HepG2 (cell line): ENCODE measurements around the gene STX8. TPM values are rescaled to one million over a fixed set of nuclear protein-coding genes. Genes with fewer than 3 reads are reported as not detected.

Experiments
- ATAC-seq: fragments of 200-7000 bp; cut with Tn5 transposase; 3 replicates; pipeline ENCODE4 v1.9.1; 2020; ENCODE audit warnings: mild to moderate bottlenecking, moderate library complexity
- BruUV-seq: library from RNA; stranded (reverse); fragments of 400-500 nt; replicated peaks from 2 replicates; lab custom pipeline; 2021; lab: Mats Ljungman, UMichigan
- CTCF ChIA-PET: fragments of 300-600 bp; formaldehyde crosslinking; extraction: SDS; loops from one replicate; lab custom pipeline; 2021; ENCODE audit warnings: low total read pairs, inconsistent platforms, low intra/inter-chr PET ratio; lab: Yijun Ruan, JAX
- POLR2A ChIA-PET: fragments of 350-600 bp; sonication (Branson Sonifier 250); formaldehyde crosslinking; loops from one replicate; lab custom pipeline; 2020; ENCODE audit warnings: antibody characterized with exemption, inconsistent platforms; lab: Yijun Ruan, JAX
- DNase-seq: peaks from one replicate; pipeline ENCODE4 v3.0.0-alpha.2; 2015; ENCODE audit warnings: low spot score
- FAIRE-seq: peaks from 3 replicates; lab custom pipeline; 2011; peaks lifted over from hg19 to GRCh38; lab: Jason Lieb, UNC
- H2AFZ ChIP-seq: one replicate; pipeline ENCODE4 v1.6.1; 2011; ENCODE audit warnings: low read length, inconsistent platforms
- H3K27ac ChIP-seq: fragments of 300-600 bp; 3 replicates; pipeline ENCODE4 v1.8.0; 2011; ENCODE audit warnings: mixed run types, mild to moderate bottlenecking, mixed read lengths, low read length, inconsistent platforms; ENCODE audit not compliant: insufficient read depth; ENCODE audit errors: extremely low read length
- H3K27me3 ChIP-seq, 2 experiments: fragments of 200-600 bp in 1 of 2; 2 replicates in 1 of 2; 3 replicates in 1 of 2; pipeline versions ENCODE4 v1.6.0 to v1.8.0; 2011; ENCODE audit warnings: low read length in 2 of 2, mild to moderate bottlenecking in 2 of 2, moderate library complexity in 2 of 2, inconsistent platforms in 1 of 2; ENCODE audit not compliant: insufficient read depth in 2 of 2, control insufficient read depth in 1 of 2
- H3K36me3 ChIP-seq, 2 experiments: fragments of 200-600 bp in 1 of 2; replicated peaks in 1 of 2; 2 replicates in 1 of 2; 3 replicates in 1 of 2; pipeline versions ENCODE4 v1.5.1 to v1.8.0; 2011; ENCODE audit warnings: low read length in 2 of 2, inconsistent platforms in 1 of 2; ENCODE audit not compliant: insufficient read depth in 2 of 2, control insufficient read depth in 1 of 2
- H3K4me1 ChIP-seq: 2 replicates; pipeline ENCODE4 v1.5.1; 2012; ENCODE audit warnings: low read length, inconsistent platforms; ENCODE audit not compliant: insufficient read depth
- H3K4me2 ChIP-seq: 2 replicates; pipeline ENCODE4 v1.6.0; 2011; ENCODE audit warnings: low read depth, low read length, inconsistent platforms
- H3K4me3 ChIP-seq, 3 experiments: fragments of 200-600 bp in 1 of 3; sonication (generic), shearing (Covaris generic) in 1 of 3; replicated peaks in 1 of 3; 2 replicates each; pipeline ENCODE4 v1.5.1; 2011 to 2016; ENCODE audit warnings: low read length in 3 of 3, inconsistent platforms in 2 of 3, low read depth in 2 of 3, mild to moderate bottlenecking in 2 of 3, control low read depth in 1 of 3, mixed read lengths in 1 of 3; ENCODE audit not compliant: insufficient read depth in 1 of 3
- H3K79me2 ChIP-seq: one replicate; pipeline ENCODE4 v1.6.1; 2011; ENCODE audit warnings: low read length, inconsistent platforms; ENCODE audit not compliant: insufficient read depth
- H3K9ac ChIP-seq: 2 replicates; pipeline ENCODE4 v1.6.0; 2011; ENCODE audit warnings: mild to moderate bottlenecking, low read depth, low read length, inconsistent platforms; ENCODE audit not compliant: insufficient read depth
- H3K9me3 ChIP-seq: 2 replicates; pipeline ENCODE4 v1.5.1; 2012; ENCODE audit warnings: mild to moderate bottlenecking, low read length
- H4K20me1 ChIP-seq: 2 replicates; pipeline ENCODE4 v1.6.0; 2011; ENCODE audit warnings: inconsistent platforms, mild to moderate bottlenecking, low read length, moderate library complexity; ENCODE audit not compliant: insufficient read depth
- ADNP ChIP-seq: sonication (generic); formaldehyde crosslinking; IDR thresholded peaks from 2 replicates; pipeline ENCODE4 v1.4.0; 2020; ENCODE audit warnings: missing genetic modification reagents
- KMT2B ChIP-seq: IDR thresholded peaks from 2 replicates; pipeline ENCODE4 v1.6.1; 2016; ENCODE audit warnings: missing genetic modification reagents, missing compliant biosample characterization
- POLR2AphosphoS2 ChIP-seq: IDR thresholded peaks from 2 replicates; pipeline ENCODE4 v1.6.1; 2011; ENCODE audit warnings: low read depth, low read length, improper control_type of control experiment
- SRSF4 ChIP-seq: fragments of 200-400 bp; formaldehyde crosslinking; IDR thresholded peaks from one replicate; pipeline ENCODE4 v1.6.1; 2018; ENCODE audit warnings: mild to moderate bottlenecking, low read depth, low read length, moderate library complexity; ENCODE audit not compliant: poor library complexity, severe bottlenecking
- ZNF337 ChIP-seq: sonication (generic); formaldehyde crosslinking; IDR thresholded peaks from 2 replicates; pipeline ENCODE4 v1.5.1; 2020; ENCODE audit warnings: missing genetic modification reagents, low read depth, mild to moderate bottlenecking, borderline replicate concordance
- WGBS: methylation state at CpG from one replicate; pipeline ENCODE4 v1.1.6; 2017; ENCODE audit warnings: low lambda C conversion rate; 5-methylcytosine and 5-hydroxymethylcytosine counted together
- in situ Hi-C: cut with HindIII; loops from 2 replicates; pipeline ENCODE4 v1.10.0; 2017; ENCODE audit warnings: low pct_unique_long_range_greater_than_20kb; ENCODE audit not compliant: extremely low pct_ligation_motif_present
- intact Hi-C: fragments of 100-400 bp; cut with micrococcal nuclease; formaldehyde crosslinking; loops from one replicate; pipeline ENCODE4 v1.10.0; 2022; ENCODE audit not compliant: unreplicated experiment
- polyA plus RNA-seq, 8 experiments: library from polyadenylated mRNA; depleted of rRNA in 3 of 8; stranded (reverse) in 7 of 8; unstranded in 1 of 8; fragments of >200 nt; fragmentation: Illumina TruSeq in 4 of 8; extraction: Trizol in 4 of 8; gene quantifications; 2 replicates each; pipeline versions ENCODE4 v1.2.1 to v1.2.3, GENCODE V29; 2011 to 2016; ENCODE audit warnings: low read depth in 4 of 8, missing spikeins in 1 of 8, mixed read lengths in 1 of 8; ENCODE audit not compliant: insufficient read depth in 1 of 8
- total RNA-seq, 5 experiments: library from RNA; depleted of rRNA; stranded (reverse); fragments of >200 nt; fragmentation: Illumina TruSeq; extraction: Trizol; gene quantifications; 2 replicates each; pipeline ENCODE4 v1.2.3, GENCODE V29; 2016; ENCODE audit warnings: low read depth in 1 of 5
- TF ChIP-seq, protein P1 (sequence below): sonication (generic); formaldehyde crosslinking; IDR thresholded peaks from 2 replicates; pipeline ENCODE4 v1.4.0; 2020; ENCODE audit warnings: low read depth, missing genetic modification reagents
- TF ChIP-seq, protein P2 (sequence below): sonication (generic); formaldehyde crosslinking; IDR thresholded peaks from 2 replicates; pipeline ENCODE4 v1.5.1; 2020; ENCODE audit warnings: missing genetic modification reagents, mild to moderate bottlenecking, borderline replicate concordance
- TF ChIP-seq, protein P3 (sequence below): sonication (generic); formaldehyde crosslinking; IDR thresholded peaks from 2 replicates; pipeline ENCODE4 v1.4.0; 2020; ENCODE audit warnings: mild to moderate bottlenecking, missing genetic modification reagents

STX8 gene
- total and polyA plus RNA-seq, 2 of the 13 experiments (the other 11 are each of a cell fraction or from before 2014, with no cell fraction given), result 36.4 to 53.6 TPM

DNA sequence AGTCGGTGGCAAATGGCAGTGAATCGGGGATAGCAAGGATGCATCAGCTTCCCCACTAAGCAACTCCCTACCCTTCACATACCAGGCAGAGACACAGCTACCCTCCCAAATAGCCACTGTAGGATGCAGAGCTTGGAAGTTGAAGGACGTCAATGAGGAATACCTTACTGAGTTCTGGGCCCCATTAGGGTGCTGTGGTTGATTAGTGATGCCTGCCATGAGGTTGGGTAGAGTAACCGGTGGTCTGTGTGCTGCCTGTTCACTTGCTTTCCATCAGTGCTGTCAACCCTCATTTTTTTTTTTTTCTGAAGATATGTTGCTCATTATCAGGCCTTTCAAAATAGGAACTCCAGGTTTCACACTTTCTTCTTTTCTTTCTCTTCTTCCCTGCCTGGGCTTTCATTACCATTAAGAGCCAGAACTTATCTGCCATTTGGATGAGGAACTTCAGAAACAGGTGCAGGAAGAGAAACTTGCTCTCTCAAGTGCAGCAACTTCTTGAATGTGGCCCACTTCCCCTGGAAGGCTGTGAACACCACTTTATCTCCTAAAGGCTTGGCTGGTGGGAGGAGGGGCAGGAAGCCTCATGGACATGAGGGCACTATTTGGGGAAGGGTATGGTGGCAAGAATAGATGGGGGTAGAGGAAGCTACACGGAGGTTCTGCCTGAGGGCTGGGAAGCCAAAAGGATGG lies 370.8 kb downstream of the STX8 start:
- Histone ChIP-seq H3K27ac (no peak overlapping the region), H3K4me3 (no peak overlapping the region), H3K9me3 (no peaks in the 10 kb centered on the region), H3K79me2 (no peaks in the 10 kb centered on the region), H3K27me3 (peaks cover 9 to 55% of the 10 kb centered on the region in 2 experiments; a peak in 3 of 5 replicates), H3K4me2 (no peak overlapping the region), H3K4me1 (0 out of 2 replicates have a peak, but pooled peaks cover 9% of the 10 kb centered on the region), H3K36me3 (no peaks in the 10 kb centered on the region), H4K20me1 (no peaks in the 10 kb centered on the region), H3K9ac (no peak overlapping the region), H2AFZ (no peak overlapping the region)
- TF ChIP-seq ZNF337 (CRISPR knock-in tag) (no peak), ADNP (CRISPR knock-in tag) (no peak)
- in situ Hi-C loops (no loop called here), intact Hi-C loops (no loop called here)
- no TSS peak for BruUV-seq
- CTCF ChIA-PET, result no interaction called here
- FAIRE-seq (no peak), DNase-seq (no peak), ATAC-seq (no peak)
- WGBS, result 44% methylated on average over 4 of the region's 5 CpGs
- POLR2A ChIA-PET, result no interaction called here

DNA sequence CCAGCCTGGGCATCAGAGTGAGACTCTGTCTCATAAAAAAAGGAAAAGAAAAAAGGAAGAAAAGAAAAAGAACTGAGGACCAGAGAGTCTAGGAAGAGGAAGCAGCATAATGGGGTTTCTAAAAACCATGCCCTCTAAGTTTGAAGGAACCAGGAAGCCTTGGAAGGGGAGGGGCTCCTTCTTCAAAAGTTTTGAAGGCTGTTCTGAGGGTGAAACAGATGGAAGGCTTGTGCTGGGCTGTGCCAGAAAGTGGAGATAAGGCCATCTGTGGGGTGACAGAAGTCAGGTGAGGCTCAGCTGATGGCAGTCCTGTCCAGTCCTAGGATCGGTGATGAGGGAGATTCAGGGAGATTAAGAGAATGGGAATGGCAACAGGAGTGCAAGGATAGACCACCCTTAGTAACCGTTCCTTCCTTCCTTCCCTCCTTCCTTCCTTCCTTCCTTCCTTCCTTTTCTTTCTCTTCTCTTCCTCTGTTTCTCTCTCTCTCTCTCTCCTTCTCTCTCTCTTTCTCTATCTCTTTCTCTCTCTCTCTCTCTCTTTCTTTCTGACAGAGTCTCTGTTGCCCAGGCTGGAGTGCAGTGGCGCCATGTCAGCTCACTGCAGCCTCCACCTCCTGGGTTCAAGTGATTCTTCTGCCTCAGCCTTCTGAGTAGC lies 371.7 kb downstream of the STX8 start:
- H3K36me3 ChIP-seq, result no peaks in the 10 kb centered on the region
- 0 out of 2 replicates have a peak, but pooled peaks cover 9% of the 10 kb centered on the region for H3K4me1 ChIP-seq
- no peaks in the 10 kb centered on the region for H4K20me1 ChIP-seq
- FAIRE-seq, result no peak
- no peak for DNase-seq
- no peak overlapping the region for H2AFZ ChIP-seq
- no peak overlapping the region for H3K9ac ChIP-seq
- in situ Hi-C loops, result no loop called here
- intact Hi-C loops, result no loop called here
- 4% methylated on average over 3 of the region's 3 CpGs for WGBS
- BruUV-seq, result no TSS peak
- no peak for ATAC-seq
- H3K4me3 ChIP-seq, result no peak overlapping the region
- ChIA-PET POLR2A (no interaction called here), CTCF (no interaction called here)
- no peak overlapping the region for H3K4me2 ChIP-seq
- no peaks in the 10 kb centered on the region for H3K79me2 ChIP-seq
- H3K27me3 ChIP-seq, result peaks cover 9 to 56% of the 10 kb centered on the region in 2 experiments; a peak in 3 of 5 replicates
- H3K9me3 ChIP-seq, result no peaks in the 10 kb centered on the region
- H3K27ac ChIP-seq, result no peak overlapping the region
- TF ChIP-seq, protein P1, sequence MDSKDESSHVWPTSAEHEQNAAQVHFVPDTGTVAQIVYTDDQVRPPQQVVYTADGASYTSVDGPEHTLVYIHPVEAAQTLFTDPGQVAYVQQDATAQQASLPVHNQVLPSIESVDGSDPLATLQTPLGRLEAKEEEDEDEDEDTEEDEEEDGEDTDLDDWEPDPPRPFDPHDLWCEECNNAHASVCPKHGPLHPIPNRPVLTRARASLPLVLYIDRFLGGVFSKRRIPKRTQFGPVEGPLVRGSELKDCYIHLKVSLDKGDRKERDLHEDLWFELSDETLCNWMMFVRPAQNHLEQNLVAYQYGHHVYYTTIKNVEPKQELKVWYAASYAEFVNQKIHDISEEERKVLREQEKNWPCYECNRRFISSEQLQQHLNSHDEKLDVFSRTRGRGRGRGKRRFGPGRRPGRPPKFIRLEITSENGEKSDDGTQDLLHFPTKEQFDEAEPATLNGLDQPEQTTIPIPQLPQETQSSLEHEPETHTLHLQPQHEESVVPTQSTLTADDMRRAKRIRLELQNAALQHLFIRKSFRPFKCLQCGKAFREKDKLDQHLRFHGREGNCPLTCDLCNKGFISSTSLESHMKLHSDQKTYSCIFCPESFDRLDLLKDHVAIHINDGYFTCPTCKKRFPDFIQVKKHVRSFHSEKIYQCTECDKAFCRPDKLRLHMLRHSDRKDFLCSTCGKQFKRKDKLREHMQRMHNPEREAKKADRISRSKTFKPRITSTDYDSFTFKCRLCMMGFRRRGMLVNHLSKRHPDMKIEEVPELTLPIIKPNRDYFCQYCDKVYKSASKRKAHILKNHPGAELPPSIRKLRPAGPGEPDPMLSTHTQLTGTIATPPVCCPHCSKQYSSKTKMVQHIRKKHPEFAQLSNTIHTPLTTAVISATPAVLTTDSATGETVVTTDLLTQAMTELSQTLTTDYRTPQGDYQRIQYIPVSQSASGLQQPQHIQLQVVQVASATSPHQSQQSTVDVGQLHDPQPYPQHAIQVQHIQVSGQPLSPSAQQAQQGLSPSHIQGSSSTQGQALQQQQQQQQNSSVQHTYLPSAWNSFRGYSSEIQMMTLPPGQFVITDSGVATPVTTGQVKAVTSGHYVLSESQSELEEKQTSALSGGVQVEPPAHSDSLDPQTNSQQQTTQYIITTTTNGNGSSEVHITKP (CRISPR knock-in tag), result no peak
- TF ChIP-seq KMT2B (CRISPR knock-in tag) (no peak), SRSF4 (no peak), POLR2AphosphoS2 (no peak)
- TF ChIP-seq, protein P2, sequence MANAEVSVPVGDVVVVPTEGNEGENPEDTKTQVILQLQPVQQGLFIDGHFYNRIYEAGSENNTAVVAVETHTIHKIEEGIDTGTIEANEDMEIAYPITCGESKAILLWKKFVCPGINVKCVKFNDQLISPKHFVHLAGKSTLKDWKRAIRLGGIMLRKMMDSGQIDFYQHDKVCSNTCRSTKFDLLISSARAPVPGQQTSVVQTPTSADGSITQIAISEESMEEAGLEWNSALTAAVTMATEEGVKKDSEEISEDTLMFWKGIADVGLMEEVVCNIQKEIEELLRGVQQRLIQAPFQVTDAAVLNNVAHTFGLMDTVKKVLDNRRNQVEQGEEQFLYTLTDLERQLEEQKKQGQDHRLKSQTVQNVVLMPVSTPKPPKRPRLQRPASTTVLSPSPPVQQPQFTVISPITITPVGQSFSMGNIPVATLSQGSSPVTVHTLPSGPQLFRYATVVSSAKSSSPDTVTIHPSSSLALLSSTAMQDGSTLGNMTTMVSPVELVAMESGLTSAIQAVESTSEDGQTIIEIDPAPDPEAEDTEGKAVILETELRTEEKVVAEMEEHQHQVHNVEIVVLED (CRISPR knock-in tag), result no peak
- TF ChIP-seq, protein P3, sequence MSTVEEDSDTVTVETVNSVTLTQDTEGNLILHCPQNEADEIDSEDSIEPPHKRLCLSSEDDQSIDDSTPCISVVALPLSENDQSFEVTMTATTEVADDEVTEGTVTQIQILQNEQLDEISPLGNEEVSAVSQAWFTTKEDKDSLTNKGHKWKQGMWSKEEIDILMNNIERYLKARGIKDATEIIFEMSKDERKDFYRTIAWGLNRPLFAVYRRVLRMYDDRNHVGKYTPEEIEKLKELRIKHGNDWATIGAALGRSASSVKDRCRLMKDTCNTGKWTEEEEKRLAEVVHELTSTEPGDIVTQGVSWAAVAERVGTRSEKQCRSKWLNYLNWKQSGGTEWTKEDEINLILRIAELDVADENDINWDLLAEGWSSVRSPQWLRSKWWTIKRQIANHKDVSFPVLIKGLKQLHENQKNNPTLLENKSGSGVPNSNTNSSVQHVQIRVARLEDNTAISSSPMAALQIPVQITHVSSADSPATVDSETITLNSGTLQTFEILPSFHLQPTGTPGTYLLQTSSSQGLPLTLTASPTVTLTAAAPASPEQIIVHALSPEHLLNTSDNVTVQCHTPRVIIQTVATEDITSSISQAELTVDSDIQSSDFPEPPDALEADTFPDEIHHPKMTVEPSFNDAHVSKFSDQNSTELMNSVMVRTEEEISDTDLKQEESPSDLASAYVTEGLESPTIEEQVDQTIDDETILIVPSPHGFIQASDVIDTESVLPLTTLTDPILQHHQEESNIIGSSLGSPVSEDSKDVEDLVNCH (CRISPR knock-in tag), result no peak
